CD14-positive monocyte (primary cell): ENCODE measurements around the gene DPH3. TPM values are rescaled to one million over a fixed set of nuclear protein-coding genes. Genes with fewer than 3 reads are reported as not detected.

Experiments used
- DNase-seq, 3 donors: peaks; one replicate each; pipeline ENCODE4 v3.0.0-alpha.2; 2011 to 2022
- H2AFZ ChIP-seq: 2 replicates; pipeline ENCODE4 v1.6.0; 2012; ENCODE audit warnings: mild to moderate bottlenecking, low read depth, low read length, inconsistent platforms; ENCODE audit not compliant: insufficient read depth, poor library complexity, severe bottlenecking
- H3K27ac ChIP-seq, 2 donors: 1 replicate in 1 of 2; 2 replicates in 1 of 2; pipeline ENCODE4 v1.5.1; 2012 to 2013; ENCODE audit warnings: low read length in 2 of 2, control low read depth in 1 of 2, inconsistent platforms in 1 of 2, low read depth in 1 of 2, mild to moderate bottlenecking in 1 of 2
- H3K27me3 ChIP-seq, 2 donors: one replicate each; pipeline versions ENCODE4 v1.6.0 to v1.6.1; 2011 to 2013; ENCODE audit warnings: low read length in 2 of 2; ENCODE audit not compliant: control insufficient read depth in 2 of 2, insufficient read depth in 2 of 2
- H3K36me3 ChIP-seq, 2 donors: replicated peaks in 1 of 2; 1 replicate in 1 of 2; 2 replicates in 1 of 2; pipeline versions ENCODE4 v1.5.1 to v1.6.1; 2012 to 2013; ENCODE audit warnings: low read length in 2 of 2, control low read depth in 1 of 2, inconsistent platforms in 1 of 2, mild to moderate bottlenecking in 1 of 2; ENCODE audit not compliant: insufficient read depth in 2 of 2, control insufficient read depth in 1 of 2
- H3K4me1 ChIP-seq, 2 donors: 1 replicate in 1 of 2; 2 replicates in 1 of 2; pipeline versions ENCODE4 v1.5.1 to v1.6.1; 2012 to 2013; ENCODE audit warnings: low read length in 2 of 2, control low read depth in 1 of 2, inconsistent platforms in 1 of 2, mild to moderate bottlenecking in 1 of 2, moderate library complexity in 1 of 2; ENCODE audit not compliant: insufficient read depth in 2 of 2, control insufficient read depth in 1 of 2
- H3K4me2 ChIP-seq: replicated peaks from 2 replicates; pipeline ENCODE3; 2012; ENCODE audit warnings: low read length, moderate library complexity, mild to moderate bottlenecking; ENCODE audit not compliant: poor library complexity, severe bottlenecking; ENCODE audit errors: extremely low read depth
- H3K4me3 ChIP-seq, 3 experiments: fragments of 200-600 bp in 1 of 3; sonication (generic) in 1 of 3; replicated peaks in 1 of 3; 1 replicate in 2 of 3; 2 replicates in 1 of 3; pipeline ENCODE4 v1.5.1; 2011 to 2013; ENCODE audit warnings: low read length in 3 of 3, mild to moderate bottlenecking in 3 of 3, control low read depth in 2 of 3, low read depth in 2 of 3, inconsistent platforms in 1 of 3, moderate library complexity in 1 of 3
- H3K79me2 ChIP-seq: 2 replicates; pipeline ENCODE4 v1.6.0; 2012; ENCODE audit warnings: mild to moderate bottlenecking, control low read depth, inconsistent platforms, low read length, moderate library complexity; ENCODE audit not compliant: insufficient read depth
- H3K9ac ChIP-seq: 2 replicates; pipeline ENCODE4 v1.6.0; 2017; ENCODE audit warnings: low read length, mild to moderate bottlenecking; ENCODE audit not compliant: insufficient read depth, poor library complexity, severe bottlenecking
- H3K9me3 ChIP-seq, 2 donors: replicated peaks in 1 of 2; 1 replicate in 1 of 2; 2 replicates in 1 of 2; pipeline versions ENCODE4 v1.5.1 to v1.6.1; 2012 to 2013; ENCODE audit warnings: low read length in 2 of 2, control low read depth in 1 of 2; ENCODE audit not compliant: control insufficient read depth in 1 of 2, insufficient read depth in 1 of 2
- H4K20me1 ChIP-seq: 2 replicates; pipeline ENCODE4 v1.6.0; 2012; ENCODE audit warnings: mild to moderate bottlenecking, low read length, control low read depth, moderate library complexity; ENCODE audit not compliant: insufficient read depth
- H3K27ac Mint-ChIP-seq, 7 donors: one replicate each; pipeline ENCODE4 v1.8.0; 2020; ENCODE audit warnings: mild to moderate bottlenecking in 7 of 7, mixed read lengths in 7 of 7, moderate library complexity in 6 of 7, inconsistent platforms in 2 of 7
- H3K27me3 Mint-ChIP-seq, 3 donors: one replicate each; pipeline ENCODE4 v1.8.0; 2021 to 2022; ENCODE audit warnings: low read depth in 3 of 3, mild to moderate bottlenecking in 3 of 3, mixed read lengths in 3 of 3, moderate library complexity in 3 of 3, inconsistent platforms in 1 of 3
- H3K36me3 Mint-ChIP-seq, 2 donors: one replicate each; pipeline ENCODE4 v1.8.0; 2020; ENCODE audit warnings: mixed read lengths in 2 of 2, inconsistent platforms in 1 of 2, mild to moderate bottlenecking in 1 of 2
- H3K4me1 Mint-ChIP-seq: one replicate; pipeline ENCODE4 v1.8.0; 2020; ENCODE audit warnings: mild to moderate bottlenecking, mixed read lengths
- H3K4me3 Mint-ChIP-seq, 2 donors: one replicate each; pipeline ENCODE4 v1.8.0; 2020; ENCODE audit warnings: mild to moderate bottlenecking in 2 of 2, mixed read lengths in 2 of 2, moderate library complexity in 1 of 2
- H3K9me3 Mint-ChIP-seq, 7 donors: one replicate each; pipeline ENCODE4 v1.8.0; 2020 to 2022; ENCODE audit warnings: mixed read lengths in 7 of 7, mild to moderate bottlenecking in 6 of 7, moderate library complexity in 6 of 7, inconsistent platforms in 2 of 7
- WGBS: methylation state at CpG from one replicate; pipeline ENCODE4 v1.1.5; 2013; ENCODE audit warnings: missing lambda C conversion rate; ENCODE audit not compliant: insufficient coverage; 5-methylcytosine and 5-hydroxymethylcytosine counted together
- intact Hi-C, 2 donors: fragments of 100-400 bp; cut with micrococcal nuclease; formaldehyde crosslinking; loops; one replicate each; pipeline versions ENCODE4 v1.15.0 to v1.15.1; 2023
- polyA plus RNA-seq, 3 donors: library from polyadenylated mRNA; depleted of rRNA in 1 of 3; unstranded in 2 of 3; stranded (reverse) in 1 of 3; fragments of 300-500 nt in 2 of 3; fragments of >200 nt in 1 of 3; fragmentation: Illumina TruSeq in 2 of 3; gene quantifications; 1 replicate in 2 of 3; 2 replicates in 1 of 3; pipeline ENCODE4 v1.2.3, GENCODE V29; 2012 to 2021
- TF ChIP-seq, protein P1 (sequence below): fragments of 200-600 bp; IDR thresholded peaks from one replicate; pipeline ENCODE4 v1.8.0; 2022; ENCODE audit warnings: antibody characterized with exemption, mild to moderate bottlenecking

Gene DPH3
- polyA plus RNA-seq, 3 donors, result 9.2 to 42.0 (median 33.7) TPM

DNA sequence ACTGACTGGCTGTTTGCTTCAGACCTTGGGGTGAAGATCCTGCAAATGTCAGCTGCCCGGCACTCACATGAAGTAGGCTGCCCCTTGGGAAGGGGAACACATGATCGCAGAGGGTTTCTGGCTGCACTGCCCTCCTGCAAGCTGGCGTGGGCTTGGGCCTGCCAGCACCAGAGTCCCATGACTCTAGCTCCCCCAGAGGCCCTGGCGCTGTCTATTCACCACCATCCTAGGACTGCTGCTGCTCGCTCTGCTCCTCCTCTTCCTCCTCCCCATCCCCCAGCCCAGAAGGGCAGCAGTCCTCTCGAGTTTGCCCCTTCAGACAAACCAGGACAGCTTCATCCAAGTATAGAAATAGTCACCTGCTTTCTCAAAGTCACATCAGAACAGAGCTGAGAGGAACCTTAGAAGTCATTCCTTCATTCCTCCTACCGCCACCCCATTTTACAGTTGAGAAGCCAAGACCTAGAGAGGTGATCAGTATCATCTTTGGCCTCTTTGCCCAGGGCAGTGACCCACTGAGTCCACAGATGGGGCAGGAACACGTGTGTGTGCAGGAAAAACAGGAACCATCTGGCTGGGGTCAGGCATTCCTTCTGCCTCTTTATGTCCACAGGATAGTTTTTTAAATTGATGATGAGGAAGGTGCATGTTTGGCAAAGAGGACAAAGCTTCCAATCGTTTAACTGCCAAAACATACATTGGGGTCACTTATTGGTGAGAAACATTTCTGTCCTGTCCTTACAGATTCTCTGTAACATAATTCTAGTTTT, 13.2 kb downstream of the DPH3 start:
- Histone ChIP-seq H3K27me3 (no peaks in the 10 kb centered on the region), H3K9ac (no peak overlapping the region), H2AFZ (no peak overlapping the region), H3K4me1 (peaks cover 19 to 24% of the 10 kb centered on the region in 2 donors), H3K9me3 (no peaks in the 10 kb centered on the region), H3K4me3 (no peak overlapping the region), H3K36me3 (no peaks in the 10 kb centered on the region), H3K27ac (no peak overlapping the region), H4K20me1 (no peaks in the 10 kb centered on the region), H3K79me2 (no peaks in the 10 kb centered on the region), H3K4me2 (no peak overlapping the region)
- H3K4me3 Mint-ChIP-seq, result no peak overlapping the region
- peaks cover under 1% of the 10 kb centered on the region in 2 donors for H3K36me3 Mint-ChIP-seq
- intact Hi-C loops, result loop anchor here in 1 of 2 donors (5.0 kb wide), 1 partner anchor 69 kb away; no protein-coding TSS in a partner anchor
- H3K27ac Mint-ChIP-seq, result no peak overlapping the region
- WGBS, result 78% methylated on average over 8 of the region's 9 CpGs
- H3K4me1 Mint-ChIP-seq, result peaks cover 31% of the 10 kb centered on the region
- H3K27me3 Mint-ChIP-seq, result no peaks in the 10 kb centered on the region
- DNase-seq, result no peak
- TF ChIP-seq, protein P1, sequence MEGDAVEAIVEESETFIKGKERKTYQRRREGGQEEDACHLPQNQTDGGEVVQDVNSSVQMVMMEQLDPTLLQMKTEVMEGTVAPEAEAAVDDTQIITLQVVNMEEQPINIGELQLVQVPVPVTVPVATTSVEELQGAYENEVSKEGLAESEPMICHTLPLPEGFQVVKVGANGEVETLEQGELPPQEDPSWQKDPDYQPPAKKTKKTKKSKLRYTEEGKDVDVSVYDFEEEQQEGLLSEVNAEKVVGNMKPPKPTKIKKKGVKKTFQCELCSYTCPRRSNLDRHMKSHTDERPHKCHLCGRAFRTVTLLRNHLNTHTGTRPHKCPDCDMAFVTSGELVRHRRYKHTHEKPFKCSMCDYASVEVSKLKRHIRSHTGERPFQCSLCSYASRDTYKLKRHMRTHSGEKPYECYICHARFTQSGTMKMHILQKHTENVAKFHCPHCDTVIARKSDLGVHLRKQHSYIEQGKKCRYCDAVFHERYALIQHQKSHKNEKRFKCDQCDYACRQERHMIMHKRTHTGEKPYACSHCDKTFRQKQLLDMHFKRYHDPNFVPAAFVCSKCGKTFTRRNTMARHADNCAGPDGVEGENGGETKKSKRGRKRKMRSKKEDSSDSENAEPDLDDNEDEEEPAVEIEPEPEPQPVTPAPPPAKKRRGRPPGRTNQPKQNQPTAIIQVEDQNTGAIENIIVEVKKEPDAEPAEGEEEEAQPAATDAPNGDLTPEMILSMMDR, result no peak
- H3K9me3 Mint-ChIP-seq, result no peaks in the 10 kb centered on the region

- TF ChIP-seq, protein P1, result no peak
- H2AFZ ChIP-seq, result no peak overlapping the region
- H3K27ac ChIP-seq, result no peak overlapping the region
- no peaks in the 10 kb centered on the region for H3K9me3 ChIP-seq
- DNase-seq, result no peak
- H3K4me3 ChIP-seq, result no peak overlapping the region
- 80% methylated on average over 1 of the region's 3 CpGs for WGBS
- no peak overlapping the region for H3K9ac ChIP-seq
- Mint-ChIP-seq H3K36me3 (no peaks in the 10 kb centered on the region), H3K4me3 (no peak overlapping the region), H3K27me3 (peaks cover 0 to 2% (median 0%) of the 10 kb centered on the region in 3 donors), H3K27ac (no peak overlapping the region), H3K9me3 (no peaks in the 10 kb centered on the region), H3K4me1 (peaks cover 28% of the 10 kb centered on the region)
- peaks cover 19 to 24% of the 10 kb centered on the region in 2 donors for H3K4me1 ChIP-seq
- intact Hi-C loops, result loop anchor here (5.0 kb wide), 2 partner anchors 68 to 203 kb away; no protein-coding TSS in a partner anchor
- no peak overlapping the region for H3K4me2 ChIP-seq
- H4K20me1 ChIP-seq, result no peaks in the 10 kb centered on the region
- no peaks in the 10 kb centered on the region for H3K36me3 ChIP-seq
- no peaks in the 10 kb centered on the region for H3K79me2 ChIP-seq
- H3K27me3 ChIP-seq, result no peaks in the 10 kb centered on the region
These were observed 14.9 kb downstream of the DPH3 start for GRCh38 chr3:16249886-16250285.
